Mesenteric fat pad (tissue), 1 donor: ENCODE results near the gene CHST11. TPM values are rescaled to one million over a fixed set of nuclear protein-coding genes. Genes with fewer than 3 reads are reported as not detected.
"Not testable (repeated sequence)": the region's sequence is repeated elsewhere in the genome, so short reads cannot be mapped to it uniquely, and the experiment has no call there.

ENCODE experiments used
- DNase-seq: peaks from one replicate; pipeline ENCODE4 v3.0.0-alpha.2; 2020; ENCODE audit warnings: low spot score
- total RNA-seq: library from RNA; stranded (reverse); fragmentation: NEBNext Ultra II Directional; extraction: Animal tissue kit (Norgen Biotek cat#: 25700); gene quantifications from one replicate; pipeline ENCODE4 v1.2.1, GENCODE V29; 2021
- donor health status: DM: yes; HTN: yes; CAD: no.

Gene CHST11
- total RNA-seq, 1 donor from 2014 or later, result 15.4 TPM

DNA sequence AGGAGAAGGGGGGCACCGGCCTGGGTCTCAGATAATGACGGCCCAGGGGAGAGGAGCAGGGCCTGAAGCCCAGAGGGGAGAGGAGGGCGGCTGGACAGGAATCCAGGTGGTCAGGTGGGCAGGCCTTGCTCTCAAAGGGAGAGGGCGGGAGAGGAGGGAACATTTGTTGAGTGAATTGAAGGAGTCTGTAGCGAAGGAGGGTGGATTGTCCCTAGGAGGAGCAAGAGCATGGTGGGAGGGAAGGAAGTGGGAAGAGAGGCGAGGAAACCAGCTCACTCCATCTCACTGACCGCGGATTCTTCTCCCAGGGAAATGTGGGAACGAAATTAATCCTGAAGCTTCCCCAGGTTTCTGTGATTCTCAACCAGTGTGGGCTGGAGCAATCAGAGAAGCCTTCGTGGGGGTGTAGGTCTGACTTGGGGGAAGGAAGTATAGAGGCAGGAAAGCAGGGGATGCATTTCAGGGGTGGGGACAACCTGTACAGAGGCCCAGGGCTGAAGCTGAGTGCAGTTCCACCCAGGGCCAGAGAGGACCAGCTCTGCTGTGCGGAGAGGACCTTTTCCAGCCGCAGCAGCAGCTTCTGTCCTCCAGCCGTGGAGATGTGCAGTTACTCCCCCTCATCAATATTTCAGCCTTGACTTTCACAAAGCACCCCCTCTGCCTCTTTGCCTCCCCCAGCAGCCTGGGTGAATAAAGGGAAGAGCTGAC is 100.9 kb downstream of the CHST11 start:
- no peak for DNase-seq

DNA sequence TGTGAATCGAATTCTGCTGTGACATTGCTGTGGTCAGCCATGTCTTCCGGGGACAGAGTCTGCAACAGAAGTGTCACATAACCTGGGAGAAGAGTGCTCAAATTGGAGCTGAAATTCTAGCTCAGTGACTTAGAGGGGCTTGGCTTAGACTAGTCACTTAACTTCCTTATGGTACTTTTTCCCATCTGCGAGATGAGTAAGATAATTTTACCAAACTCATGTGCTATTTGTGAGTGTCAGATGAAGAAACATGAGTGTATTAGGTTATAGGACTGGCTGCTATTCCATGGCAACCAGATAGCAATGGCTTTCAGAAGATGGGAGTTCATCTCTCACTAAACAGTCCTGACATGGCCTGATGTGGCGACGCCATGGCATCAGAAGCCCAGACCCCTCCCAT is 104.1 kb downstream of the CHST11 start:
- no peak for DNase-seq

DNA sequence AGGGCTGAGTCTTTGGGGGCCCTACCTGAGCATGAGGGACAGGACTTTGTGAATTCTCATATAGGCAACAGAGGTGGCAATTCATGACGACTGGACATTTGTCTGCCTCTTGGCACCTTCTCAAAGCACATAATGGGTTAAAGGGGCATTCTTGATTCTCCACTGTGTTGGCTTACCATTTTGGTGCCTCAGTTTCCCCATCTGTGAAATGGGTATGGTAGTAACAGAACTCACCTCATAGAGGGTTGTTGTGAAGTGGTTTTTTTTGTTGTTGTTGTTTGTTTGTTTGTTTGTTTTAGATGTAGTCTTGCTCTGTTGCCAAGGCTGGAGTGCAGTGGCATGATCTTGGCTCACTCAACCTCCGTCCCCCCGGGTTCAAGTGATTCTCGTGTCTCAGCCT is 106.0 kb downstream of the CHST11 start:
- no peak for DNase-seq

DNA sequence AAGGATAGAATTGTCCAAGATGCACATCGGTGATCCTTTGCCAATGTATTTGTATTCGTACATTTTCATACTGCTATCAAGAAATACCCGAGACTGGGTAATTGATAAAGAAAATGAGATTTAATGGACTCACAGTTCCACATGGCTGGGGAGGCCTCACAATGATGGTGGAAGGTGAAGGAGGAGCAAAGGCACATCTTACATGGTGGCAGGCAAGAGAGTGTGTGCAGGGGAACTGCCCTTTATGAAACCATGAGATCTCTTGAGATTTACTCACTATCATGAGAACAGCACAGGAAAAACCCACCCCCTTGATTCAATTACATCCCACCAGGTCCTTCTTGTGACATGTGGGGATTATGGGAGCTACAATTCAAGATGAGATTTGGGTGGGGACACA is 107.9 kb downstream of the CHST11 start:
- DNase-seq, result not testable (repeated sequence)

DNA sequence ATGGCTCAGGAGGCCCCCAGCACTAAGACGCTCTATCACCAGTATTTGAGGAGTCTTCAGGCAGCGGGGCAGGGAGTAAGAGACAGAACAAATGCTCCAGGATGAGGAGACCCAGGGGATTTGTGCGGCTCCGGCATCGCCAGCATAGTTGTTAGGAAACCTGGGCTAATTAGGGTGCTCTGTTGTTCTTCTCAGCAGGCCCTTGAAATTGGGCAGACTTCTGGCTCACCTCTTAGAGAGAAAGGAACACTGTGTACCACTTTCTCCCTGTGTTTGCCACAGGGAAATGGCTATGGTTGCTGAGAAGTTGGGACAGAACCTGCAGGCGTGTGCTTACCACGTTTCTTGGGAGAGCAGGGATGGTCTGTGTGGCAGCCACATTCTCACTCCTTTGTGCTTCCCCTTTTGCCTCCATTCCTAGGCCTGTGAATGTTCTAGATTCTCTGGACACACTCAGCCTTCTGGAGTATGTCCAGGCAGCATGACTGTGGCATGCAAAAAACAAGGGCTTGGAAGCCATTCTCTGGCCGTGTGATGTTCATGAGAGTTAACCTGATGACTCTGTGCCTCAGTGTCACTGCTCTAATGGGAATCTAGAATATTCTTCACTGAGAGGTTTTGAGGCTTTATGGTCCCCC is 109.0 kb downstream of the CHST11 start:
- DNase-seq, result no peak

DNA sequence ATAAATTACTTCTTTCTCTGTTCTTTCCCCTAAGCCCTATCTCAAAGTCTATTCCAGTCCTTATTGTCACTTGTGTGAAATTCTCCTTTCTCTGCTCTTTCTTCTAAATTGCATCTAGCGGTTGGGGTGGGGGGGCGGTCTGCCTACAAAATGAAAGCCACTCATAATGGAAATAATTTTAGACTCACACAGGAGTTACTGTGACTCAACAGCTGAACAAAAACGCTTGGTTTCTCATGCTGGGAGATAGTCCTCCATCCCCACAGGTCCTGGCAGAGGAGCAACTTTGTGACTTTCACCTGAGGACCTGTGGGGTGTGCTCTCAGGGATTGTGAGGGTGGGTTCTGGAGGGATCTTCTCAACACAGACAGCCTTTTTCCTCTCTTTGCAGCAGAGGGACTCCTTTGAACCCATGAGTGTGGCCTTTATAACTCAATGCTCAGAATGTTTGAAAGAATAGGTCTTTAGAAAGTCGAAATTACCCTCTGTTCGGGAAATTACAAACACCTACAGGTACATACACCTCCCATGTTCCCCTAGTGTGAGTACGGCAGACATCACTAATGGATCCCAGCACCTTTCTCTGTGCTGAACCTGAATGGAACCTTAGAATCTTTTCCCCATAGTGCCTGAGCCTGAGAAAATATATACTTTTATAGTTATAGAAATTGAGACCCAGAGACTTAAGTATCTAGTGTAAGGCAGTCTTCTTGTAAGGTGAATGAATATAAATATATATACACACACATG is 109.7 kb downstream of the CHST11 start:
- no peak for DNase-seq

DNA sequence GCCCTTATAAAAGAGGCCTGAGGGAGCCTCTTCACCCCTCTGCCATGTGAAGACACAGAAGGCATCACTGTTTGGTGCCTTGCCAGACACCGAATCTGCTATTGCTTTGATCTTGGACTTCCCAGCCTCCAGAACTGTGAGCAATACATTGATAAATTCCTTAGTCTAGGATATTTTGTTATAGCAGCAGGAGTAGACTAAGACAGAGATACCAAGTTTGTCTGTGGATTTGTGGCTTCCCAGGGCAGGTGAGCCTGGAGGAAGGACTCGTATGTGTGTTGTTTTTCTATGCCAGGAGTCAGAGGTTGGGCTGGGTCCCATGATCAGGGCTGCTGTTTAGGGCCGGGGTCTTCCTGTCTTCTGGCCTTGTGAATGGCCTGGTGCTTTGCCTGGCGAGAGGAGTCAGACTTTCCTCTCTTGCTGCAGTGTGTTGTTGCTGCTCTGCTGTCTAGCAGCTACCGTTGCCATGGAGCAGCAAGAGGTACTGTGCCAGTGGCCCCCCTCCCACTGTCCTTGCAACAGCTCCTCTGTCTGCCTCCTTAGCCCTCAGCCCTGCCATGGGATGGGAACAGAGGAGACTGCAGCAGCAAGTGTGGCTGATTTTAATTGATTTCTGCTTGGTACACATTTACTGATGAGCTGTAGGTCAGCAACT is 111.2 kb downstream of the CHST11 start:
- DNase-seq, result no peak

DNA sequence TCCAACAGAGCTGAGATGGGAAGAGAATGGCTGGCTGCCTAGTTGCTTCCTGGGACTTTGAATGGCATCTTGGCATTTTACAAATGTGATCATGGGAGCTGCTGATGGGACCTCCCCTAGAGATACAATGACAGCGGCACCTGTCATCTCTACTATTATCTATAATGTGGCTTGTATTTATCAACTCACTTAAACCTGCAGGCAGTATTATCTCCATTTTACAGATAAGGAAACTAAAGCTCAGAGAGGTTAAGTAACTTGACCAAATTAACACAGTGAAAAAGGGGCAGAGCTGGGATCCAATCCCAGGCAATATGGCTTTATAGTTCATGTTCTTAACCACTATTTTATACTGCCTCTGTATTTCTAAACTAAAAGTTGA is 111.7 kb downstream of the CHST11 start:
- DNase-seq, result no peak

DNA sequence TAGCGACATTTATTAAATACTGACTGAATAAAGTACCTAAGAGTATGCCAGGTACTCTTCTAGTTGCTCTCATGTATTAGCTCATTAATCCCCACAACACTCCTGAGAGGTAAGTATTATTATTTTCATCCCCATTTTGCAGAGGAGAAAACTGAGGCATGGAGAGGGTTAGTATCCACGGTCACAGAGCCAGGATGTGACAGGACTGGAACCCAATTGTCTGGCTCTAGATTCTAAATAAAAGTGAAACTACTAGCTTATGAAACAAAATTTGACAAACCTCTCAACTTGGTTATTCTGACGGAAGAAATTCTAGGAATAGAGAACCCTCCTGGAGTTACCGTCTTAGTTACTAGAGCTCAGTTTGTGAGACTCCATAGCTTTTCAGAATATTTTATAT is 112.2 kb downstream of the CHST11 start:
- no peak for DNase-seq

DNA sequence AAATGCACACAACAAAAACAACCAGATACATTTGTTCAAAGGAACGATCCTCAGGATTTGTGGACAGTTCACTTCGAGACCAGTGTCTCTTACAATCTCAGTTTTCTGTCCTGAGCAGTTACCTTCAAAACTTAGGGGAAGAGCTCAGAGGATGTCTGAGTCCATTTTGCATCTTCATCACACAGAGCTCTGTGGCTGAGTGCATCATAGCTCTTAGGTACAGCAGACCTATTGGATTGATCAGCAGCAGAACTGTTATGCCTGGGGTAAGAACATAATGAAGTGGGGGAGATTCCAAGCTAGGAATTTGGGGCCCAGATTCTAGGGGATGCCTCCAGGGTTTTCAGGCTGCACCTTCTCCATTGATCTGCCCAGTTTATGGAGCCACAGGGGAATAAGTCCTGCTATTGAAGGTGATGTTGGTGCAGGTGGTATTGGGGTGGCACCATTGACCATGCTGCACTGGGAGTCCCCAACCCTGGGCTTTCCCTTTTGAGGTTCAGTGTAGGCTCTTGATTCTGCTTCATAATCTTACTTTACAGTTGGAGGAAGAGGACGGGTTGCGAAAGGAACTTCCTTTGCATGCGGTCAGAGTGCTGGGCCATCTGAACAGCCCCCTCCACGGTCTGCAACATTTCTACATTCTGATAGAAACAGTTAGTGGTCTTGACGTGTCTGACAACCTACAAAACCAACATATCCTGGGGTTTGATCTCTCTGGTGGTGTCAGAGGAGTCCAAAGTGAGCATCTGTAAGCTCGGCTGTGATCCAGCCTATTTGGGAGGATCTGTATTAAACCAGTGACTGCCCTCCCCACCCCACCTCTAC is 112.8 kb downstream of the CHST11 start:
- DNase-seq, result no peak

DNA sequence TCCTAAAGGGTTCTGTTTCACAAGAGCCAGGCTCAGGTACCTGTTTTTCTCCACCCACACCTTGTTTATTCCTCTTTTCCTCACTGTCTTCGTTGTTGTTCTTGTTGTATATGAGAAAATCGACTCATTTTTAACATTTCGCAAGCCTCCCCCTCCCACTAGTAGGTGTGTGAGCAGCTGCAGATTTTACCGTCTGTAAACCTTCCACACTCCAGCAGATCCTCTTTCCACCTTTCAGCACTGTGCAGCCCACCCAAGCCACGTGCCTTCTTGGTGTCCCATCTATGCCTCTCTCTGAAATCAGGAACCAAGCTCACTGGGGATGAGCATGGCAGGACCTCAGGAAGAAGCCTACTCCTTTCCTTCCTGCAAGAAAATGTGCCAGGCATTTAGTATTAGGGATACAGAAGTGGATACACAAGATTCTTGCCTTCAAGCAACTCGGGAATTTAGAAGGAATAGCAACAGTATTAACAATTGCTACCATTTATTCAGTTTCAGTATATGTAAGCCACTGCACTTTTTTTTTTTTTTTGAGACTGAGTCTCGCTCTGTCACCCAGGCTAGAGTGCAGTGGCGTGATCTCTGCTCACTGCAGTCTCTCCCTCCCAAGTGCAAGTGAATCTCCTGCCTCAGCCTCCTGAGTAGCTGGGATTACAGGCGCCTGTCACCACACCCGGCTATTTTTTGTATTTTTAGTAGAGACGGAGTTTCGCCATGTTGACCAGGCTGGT is 113.6 kb downstream of the CHST11 start:
- no peak for DNase-seq

DNA sequence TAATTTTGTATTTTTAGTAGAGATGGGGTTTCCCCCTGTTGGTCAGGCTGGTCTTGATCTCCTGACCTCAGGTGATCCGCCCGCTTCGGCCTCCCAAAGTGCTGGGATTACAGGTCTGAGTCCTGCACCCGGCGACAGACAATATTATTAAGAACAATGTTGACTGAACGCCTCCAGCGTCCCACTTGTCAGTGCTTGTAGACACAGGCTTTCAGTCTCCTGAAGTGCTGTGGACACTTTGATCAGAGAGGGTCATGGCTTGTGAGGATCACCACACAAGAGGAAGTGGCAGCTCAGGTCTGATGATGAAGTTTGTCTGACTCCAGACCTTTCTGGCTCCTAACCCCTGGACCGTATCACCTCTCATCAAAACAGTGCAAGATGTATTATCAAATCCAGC is 114.6 kb downstream of the CHST11 start:
- no peak for DNase-seq

DNA sequence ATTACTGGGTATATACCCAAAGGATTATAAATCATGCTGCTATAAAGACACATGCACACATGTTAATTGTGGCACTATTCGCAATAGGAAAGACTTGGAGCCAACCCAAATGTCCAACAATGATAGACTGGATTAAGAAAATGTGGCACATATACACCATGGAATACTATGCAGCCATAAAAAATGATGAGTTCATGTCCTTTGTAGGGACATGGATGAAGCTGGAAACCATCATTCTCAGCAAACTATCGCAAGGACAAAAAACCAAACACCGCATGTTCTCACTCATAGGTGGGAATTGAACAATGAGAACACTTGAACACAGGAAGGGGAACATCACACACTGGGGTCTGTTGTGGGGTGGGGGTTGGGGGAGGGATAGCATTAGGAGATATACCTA is 117.6 kb downstream of the CHST11 start:
- not testable (repeated sequence) for DNase-seq

DNA sequence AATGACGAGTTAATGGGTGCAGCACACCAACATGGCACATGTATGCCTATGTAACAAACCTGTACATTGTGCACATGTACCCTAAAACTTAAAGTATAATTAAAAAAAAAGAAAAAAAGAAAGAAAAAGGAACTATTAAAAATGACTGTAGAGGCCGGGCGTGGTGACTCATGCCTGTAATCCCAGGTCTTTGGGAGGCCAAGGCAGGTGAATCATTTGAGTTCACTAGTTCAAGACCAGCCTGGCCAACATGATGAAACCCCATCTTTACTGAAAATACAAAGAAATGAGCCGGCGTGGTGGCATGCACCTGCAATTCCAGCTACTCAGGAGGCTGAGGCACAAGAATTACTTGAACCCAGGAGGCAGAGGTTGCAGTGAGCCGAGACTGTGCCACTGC is 118.0 kb downstream of the CHST11 start:
- not testable (repeated sequence) for DNase-seq

DNA sequence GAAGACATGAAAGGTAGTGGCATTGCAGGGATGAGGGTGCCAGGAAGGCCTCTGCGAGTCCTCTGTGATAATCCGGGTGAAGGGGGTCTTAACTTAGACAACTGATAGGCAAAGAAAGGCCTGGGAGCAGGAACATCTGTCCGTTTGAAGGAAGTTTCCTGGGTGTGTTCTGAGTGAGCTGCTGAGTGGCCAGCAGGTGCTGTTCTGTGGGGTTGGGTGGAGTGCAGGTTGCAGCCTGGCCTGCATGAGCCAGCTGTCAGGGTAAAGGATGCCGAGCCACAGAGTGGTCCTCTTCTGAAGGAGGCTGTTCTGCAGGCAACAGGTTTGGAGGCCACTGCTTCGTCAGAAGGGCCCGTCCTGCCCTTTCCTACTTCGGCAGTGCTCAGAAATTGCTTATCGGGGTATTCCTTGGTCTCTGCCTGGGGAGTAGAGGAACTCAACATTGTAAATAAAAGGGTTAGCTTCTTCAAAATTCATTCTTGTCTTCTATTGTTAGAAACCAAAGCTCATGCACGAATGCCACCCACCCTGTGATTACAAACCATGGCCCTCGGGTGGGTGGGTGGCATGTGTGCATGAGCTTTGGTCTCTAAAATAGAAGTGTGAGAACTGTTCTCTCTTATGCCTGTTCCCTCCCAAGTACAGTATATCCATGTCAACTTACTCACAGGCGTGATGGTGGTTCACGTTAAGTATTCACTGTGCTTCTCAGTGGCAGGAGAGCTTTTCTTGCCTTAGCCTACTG is 118.9 kb downstream of the CHST11 start:
- DNase-seq, result no peak

DNA sequence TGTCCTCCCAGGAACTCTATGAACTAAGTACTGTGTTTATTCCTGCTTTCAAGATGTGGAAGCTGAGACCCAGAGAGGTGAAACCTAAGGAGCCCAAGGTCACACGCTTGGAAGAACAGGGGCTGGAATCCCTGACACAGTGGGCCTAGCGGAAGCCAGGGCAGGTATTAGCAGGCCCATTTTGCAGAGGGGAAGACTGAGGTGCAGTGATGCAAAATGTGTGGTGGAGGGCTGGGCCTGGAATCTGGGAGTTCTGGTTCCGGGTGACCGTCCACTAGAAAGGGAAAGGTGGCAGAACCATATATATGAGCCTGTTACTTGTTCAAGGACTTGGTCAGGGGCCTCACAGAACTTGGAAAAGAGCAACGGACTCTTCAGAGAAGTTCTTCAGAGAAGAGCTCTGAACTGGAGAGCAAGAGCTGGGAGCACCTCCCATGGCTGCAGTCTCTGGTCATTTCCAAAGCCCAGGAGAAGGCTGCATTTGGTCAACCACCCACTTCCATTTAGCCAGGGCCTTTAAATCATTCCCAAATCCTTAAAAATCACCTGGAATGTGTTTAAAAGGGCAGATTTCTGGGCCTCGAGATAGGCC is 119.5 kb downstream of the CHST11 start:
- DNase-seq, result no peak

DNA sequence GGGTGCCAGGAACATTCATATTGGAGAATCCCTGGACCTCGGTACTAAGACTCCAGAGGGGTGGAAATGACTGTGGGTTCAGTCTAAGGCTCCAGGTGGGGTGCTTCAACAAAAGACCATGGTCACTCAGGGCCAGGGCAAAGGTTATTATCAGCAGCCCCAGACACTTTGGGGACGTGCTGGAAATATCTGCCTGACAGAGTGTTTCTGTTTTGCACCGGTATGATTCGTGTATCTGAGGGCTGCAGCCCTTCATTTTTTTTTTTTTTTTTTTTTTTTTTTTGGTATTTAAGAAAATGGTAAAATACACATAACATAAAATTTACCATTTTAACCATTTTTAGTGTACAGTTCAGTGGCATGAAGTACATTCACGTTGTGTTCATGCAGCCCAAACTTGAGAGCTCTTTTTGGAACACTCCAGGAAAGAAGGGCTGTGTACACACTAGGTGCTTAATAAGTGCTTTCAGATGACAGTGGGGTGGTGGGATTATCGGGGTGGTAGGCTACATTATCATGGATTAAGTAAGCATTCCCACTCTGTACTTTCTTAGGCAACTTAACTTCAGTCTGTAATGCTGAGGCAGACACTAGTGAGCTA is 120.3 kb downstream of the CHST11 start:
- no peak for DNase-seq

DNA sequence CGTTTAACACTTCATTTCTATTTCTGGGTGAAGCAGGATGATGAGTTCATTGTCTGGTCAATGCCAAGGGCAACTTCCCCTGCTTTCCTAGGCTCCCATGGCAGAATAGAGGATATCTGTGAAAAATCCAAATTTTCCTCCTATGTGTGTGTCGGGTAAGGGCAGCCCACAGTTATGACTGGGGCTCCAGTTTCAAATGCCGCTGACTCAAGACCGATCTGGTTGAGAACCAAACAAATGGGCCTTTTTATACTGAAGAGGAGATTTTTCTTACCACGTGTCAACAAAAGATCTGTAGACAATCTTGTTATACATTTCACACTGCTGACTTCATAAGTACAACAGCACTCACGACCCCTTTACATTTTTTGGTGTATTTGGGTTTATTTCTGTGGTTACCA is 120.8 kb downstream of the CHST11 start:
- no peak for DNase-seq

DNA sequence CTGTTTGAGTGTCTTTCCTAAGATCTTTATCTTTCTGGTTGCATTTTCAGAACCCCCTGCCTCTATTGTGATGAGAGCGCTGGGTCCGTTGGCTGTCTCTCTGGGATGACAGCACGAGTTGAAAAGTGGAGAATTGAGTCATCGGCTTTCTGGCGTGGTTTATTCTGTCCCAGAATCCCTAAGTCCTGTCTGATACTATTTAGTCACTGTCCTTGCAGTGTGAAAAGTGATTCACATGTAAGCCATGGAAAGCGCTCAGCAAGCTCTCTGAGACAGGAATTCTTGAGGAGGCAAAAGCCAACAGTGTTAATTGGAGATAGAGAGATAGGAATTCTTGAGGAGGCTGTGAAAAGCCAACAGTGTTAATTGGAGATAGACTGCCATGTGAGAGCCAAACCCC is 121.7 kb downstream of the CHST11 start:
- no peak for DNase-seq
